Trophoblast cell (in vitro differentiated cells and primary cell): ENCODE results near the gene PHAX.

ENCODE experiments used
- DNase-seq, 2 donors: peaks; one replicate each; pipeline ENCODE4 v3.0.0-alpha.2; 2016
- H2AFZ ChIP-seq: 2 replicates; pipeline ENCODE4 v1.6.1; 2013; ENCODE audit warnings: low read length, moderate library complexity, mild to moderate bottlenecking; ENCODE audit not compliant: insufficient read depth, poor library complexity
- H2AK5ac ChIP-seq: 2 replicates; pipeline ENCODE4 v1.6.1; 2013; ENCODE audit warnings: mild to moderate bottlenecking, low read length
- H2BK120ac ChIP-seq: 2 replicates; pipeline ENCODE4 v1.6.1; 2013; ENCODE audit warnings: low read length, mild to moderate bottlenecking, moderate library complexity; ENCODE audit not compliant: insufficient read depth, poor library complexity
- H2BK12ac ChIP-seq: 2 replicates; pipeline ENCODE4 v1.6.1; 2013; ENCODE audit warnings: mild to moderate bottlenecking, low read length, moderate library complexity
- H2BK5ac ChIP-seq: 2 replicates; pipeline ENCODE4 v1.6.1; 2013; ENCODE audit warnings: low read length, low read depth, moderate library complexity, mild to moderate bottlenecking; ENCODE audit not compliant: poor library complexity
- H3K14ac ChIP-seq: 2 replicates; pipeline ENCODE4 v1.6.1; 2013; ENCODE audit warnings: mild to moderate bottlenecking, low read length
- H3K18ac ChIP-seq: 2 replicates; pipeline ENCODE4 v1.6.1; 2013; ENCODE audit warnings: mild to moderate bottlenecking, low read length
- H3K23ac ChIP-seq: 2 replicates; pipeline ENCODE4 v1.6.1; 2013; ENCODE audit warnings: low read length
- H3K27ac ChIP-seq: 2 replicates; pipeline ENCODE4 v1.5.1; 2013; ENCODE audit warnings: low read depth, mild to moderate bottlenecking, inconsistent platforms, low read length, moderate library complexity
- H3K27me3 ChIP-seq: 2 replicates; pipeline ENCODE4 v1.6.1; 2013; ENCODE audit warnings: inconsistent platforms, mild to moderate bottlenecking, low read length, moderate library complexity; ENCODE audit not compliant: insufficient read depth
- H3K36me3 ChIP-seq, 2 experiments: 1 replicate in 1 of 2; 2 replicates in 1 of 2; pipeline ENCODE4 v1.6.1; 2013; ENCODE audit warnings: low read length in 2 of 2, mild to moderate bottlenecking in 2 of 2, moderate library complexity in 1 of 2; ENCODE audit not compliant: insufficient read depth in 2 of 2, control insufficient read depth in 1 of 2
- H3K4ac ChIP-seq: 2 replicates; pipeline ENCODE4 v1.6.1; 2013; ENCODE audit warnings: low read depth, mild to moderate bottlenecking, low read length, moderate library complexity
- H3K4me1 ChIP-seq, 2 experiments: 1 replicate in 1 of 2; 2 replicates in 1 of 2; pipeline ENCODE4 v1.6.1; 2013; ENCODE audit warnings: low read length in 2 of 2, mild to moderate bottlenecking in 2 of 2, moderate library complexity in 1 of 2; ENCODE audit not compliant: insufficient read depth in 2 of 2, control insufficient read depth in 1 of 2
- H3K4me2 ChIP-seq: 2 replicates; pipeline ENCODE4 v1.6.1; 2013; ENCODE audit warnings: inconsistent platforms, mild to moderate bottlenecking, low read length, moderate library complexity
- H3K4me3 ChIP-seq: 2 replicates; pipeline ENCODE4 v1.5.1; 2013; ENCODE audit warnings: mild to moderate bottlenecking, low read depth, low read length, inconsistent platforms
- H3K79me1 ChIP-seq: one replicate; pipeline ENCODE4 v1.6.1; 2013; ENCODE audit warnings: low read length
- H3K79me2 ChIP-seq: 2 replicates; pipeline ENCODE4 v1.6.1; 2013; ENCODE audit warnings: low read length, mild to moderate bottlenecking; ENCODE audit not compliant: control insufficient read depth, insufficient read depth, poor library complexity
- H3K9ac ChIP-seq: 2 replicates; pipeline ENCODE4 v1.6.1; 2013; ENCODE audit warnings: mild to moderate bottlenecking, low read length
- H3K9me3 ChIP-seq: 2 replicates; pipeline ENCODE4 v1.6.1; 2013; ENCODE audit warnings: low read depth, mild to moderate bottlenecking, control low read depth, inconsistent platforms, low read length; ENCODE audit not compliant: insufficient read depth
- H4K12ac ChIP-seq: 2 replicates; pipeline ENCODE4 v1.6.1; 2013; ENCODE audit warnings: low read depth, mild to moderate bottlenecking, low read length, moderate library complexity
- H4K8ac ChIP-seq: 2 replicates; pipeline ENCODE4 v1.6.1; 2013; ENCODE audit warnings: low read depth, mild to moderate bottlenecking, low read length, moderate library complexity
- H4K91ac ChIP-seq: one replicate; pipeline ENCODE4 v1.6.1; 2013; ENCODE audit warnings: low read depth, mild to moderate bottlenecking, low read length, moderate library complexity
- WGBS: extraction: QIAGEN DNeasy Blood & Tissue Kit; methylation state at CpG from one replicate; pipeline ENCODE4 v1.1.7; 2013; ENCODE audit warnings: missing lambda C conversion rate; ENCODE audit not compliant: insufficient read length, insufficient coverage; ENCODE audit errors: extremely low coverage; 5-methylcytosine and 5-hydroxymethylcytosine counted together

PHAX gene

DNA sequence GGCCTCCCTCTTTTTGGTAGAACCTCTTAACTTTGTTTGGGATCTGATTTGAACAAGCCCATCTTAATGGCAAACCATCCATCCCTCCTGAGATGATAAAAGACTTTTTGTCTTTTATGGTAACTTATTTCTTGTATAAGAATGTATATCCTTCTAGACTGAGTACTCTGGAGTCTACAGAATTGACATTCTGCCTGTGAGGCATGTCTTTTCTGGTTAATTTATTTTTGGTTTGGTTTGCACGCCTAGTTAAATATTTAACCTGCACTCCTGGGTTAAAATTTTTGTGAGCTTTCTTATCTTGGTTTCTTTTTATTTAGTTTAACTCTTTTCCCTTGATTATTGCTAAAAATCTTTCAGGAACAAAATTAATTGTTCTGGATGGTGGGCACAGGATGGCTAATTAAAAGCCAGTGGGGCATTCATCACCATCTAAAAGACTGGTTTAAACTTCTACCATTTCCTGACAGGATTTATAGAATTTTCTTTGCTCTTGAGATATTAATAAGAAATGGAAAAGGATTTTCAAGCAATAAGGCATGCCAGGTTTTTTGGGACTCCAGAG lies 50.3 kb downstream of the PHAX start:
- H2BK12ac ChIP-seq = no peak overlapping the region
- no peak overlapping the region for H4K91ac ChIP-seq
- no peak overlapping the region for H3K4ac ChIP-seq
- H2AK5ac ChIP-seq = no peak overlapping the region
- no peak overlapping the region for H4K8ac ChIP-seq
- H3K4me1 ChIP-seq = no peaks in the 10 kb centered on the region
- no peak overlapping the region for H3K18ac ChIP-seq
- H4K12ac ChIP-seq = no peak overlapping the region
- no peak overlapping the region for H3K23ac ChIP-seq
- no peaks in the 10 kb centered on the region for H3K79me1 ChIP-seq
- no peaks in the 10 kb centered on the region for H3K27me3 ChIP-seq
- H2AFZ ChIP-seq = no peak overlapping the region
- no peaks in the 10 kb centered on the region for H3K36me3 ChIP-seq
- no peak overlapping the region for H3K9ac ChIP-seq
- H2BK5ac ChIP-seq = no peak overlapping the region
- H2BK120ac ChIP-seq = no peak overlapping the region
- H3K4me3 ChIP-seq = no peak overlapping the region
- WGBS = no CpG with 5 or more reads among the region's 1 CpG
- H3K27ac ChIP-seq = no peak overlapping the region
- H3K79me2 ChIP-seq = no peaks in the 10 kb centered on the region
- no peaks in the 10 kb centered on the region for H3K9me3 ChIP-seq
- DNase-seq = no peak
- no peak overlapping the region for H3K14ac ChIP-seq
- no peak overlapping the region for H3K4me2 ChIP-seq

GRCh38 chr5:126656401-126657007 lies 55.8 kb downstream of the PHAX start:
- H4K91ac ChIP-seq = no peak overlapping the region
- no peak overlapping the region for H3K14ac ChIP-seq
- H3K23ac ChIP-seq = no peak overlapping the region
- no peaks in the 10 kb centered on the region for H3K79me2 ChIP-seq
- H4K8ac ChIP-seq = no peak overlapping the region
- no peak overlapping the region for H2AFZ ChIP-seq
- WGBS = no CpG with 5 or more reads among the region's 5 CpGs
- H2BK12ac ChIP-seq = no peak overlapping the region
- no peak overlapping the region for H2AK5ac ChIP-seq
- no peak overlapping the region for H3K4ac ChIP-seq
- H3K9me3 ChIP-seq = no peaks in the 10 kb centered on the region
- H2BK120ac ChIP-seq = no peak overlapping the region
- DNase-seq = peak in 1 of 2 donors; percentile 69
- H3K18ac ChIP-seq = no peak overlapping the region
- H3K79me1 ChIP-seq = no peaks in the 10 kb centered on the region
- H2BK5ac ChIP-seq = no peak overlapping the region
- H3K4me1 ChIP-seq = no peaks in the 10 kb centered on the region
- H3K36me3 ChIP-seq = no peaks in the 10 kb centered on the region
- no peak overlapping the region for H3K4me2 ChIP-seq
- no peak overlapping the region for H3K4me3 ChIP-seq
- no peak overlapping the region for H4K12ac ChIP-seq
- no peak overlapping the region for H3K27ac ChIP-seq
- H3K27me3 ChIP-seq = no peaks in the 10 kb centered on the region
- no peak overlapping the region for H3K9ac ChIP-seq

- Histone ChIP-seq H3K9me3 (no peaks in the 10 kb centered on the region), H2AFZ (no peak overlapping the region), H2AK5ac (no peak overlapping the region), H3K18ac (no peak overlapping the region), H3K14ac (no peak overlapping the region), H3K4me3 (no peak overlapping the region), H3K23ac (no peak overlapping the region), H4K8ac (no peak overlapping the region), H2BK5ac (no peak overlapping the region), H3K36me3 (no peaks in the 10 kb centered on the region), H4K91ac (no peak overlapping the region), H3K79me2 (no peaks in the 10 kb centered on the region), H4K12ac (no peak overlapping the region), H2BK120ac (no peak overlapping the region), H3K4ac (no peak overlapping the region), H3K4me2 (no peak overlapping the region), H3K27ac (no peak overlapping the region), H2BK12ac (no peak overlapping the region), H3K27me3 (no peaks in the 10 kb centered on the region), H3K79me1 (no peaks in the 10 kb centered on the region), H3K4me1 (no peaks in the 10 kb centered on the region), H3K9ac (no peak overlapping the region)
- no peak for DNase-seq
- no CpG with 5 or more reads among the region's 5 CpGs for WGBS
These were observed 57.8 kb downstream of the PHAX start for GRCh38 chr5:126658561-126658960.

GRCh38 chr5:126659805-126660482 lies 59.2 kb downstream of the PHAX start:
- Histone ChIP-seq H4K12ac (no peak overlapping the region), H2BK120ac (no peak overlapping the region), H3K4me3 (no peak overlapping the region), H3K4me1 (no peaks in the 10 kb centered on the region), H3K36me3 (no peaks in the 10 kb centered on the region), H3K14ac (no peak overlapping the region), H3K9me3 (no peaks in the 10 kb centered on the region), H3K4ac (no peak overlapping the region), H4K91ac (no peak overlapping the region), H3K27me3 (no peaks in the 10 kb centered on the region), H2AK5ac (no peak overlapping the region), H2AFZ (no peak overlapping the region), H4K8ac (no peak overlapping the region), H3K4me2 (no peak overlapping the region), H3K79me2 (no peaks in the 10 kb centered on the region), H3K9ac (no peak overlapping the region), H3K27ac (no peak overlapping the region), H2BK12ac (no peak overlapping the region), H3K23ac (no peak overlapping the region), H3K18ac (no peak overlapping the region), H2BK5ac (no peak overlapping the region), H3K79me1 (no peaks in the 10 kb centered on the region)
- no CpG with 5 or more reads among the region's 2 CpGs for WGBS
- DNase-seq = no peak
